Measurements from ENCODE around the gene WDFY3.

WDFY3 gene

DNA sequence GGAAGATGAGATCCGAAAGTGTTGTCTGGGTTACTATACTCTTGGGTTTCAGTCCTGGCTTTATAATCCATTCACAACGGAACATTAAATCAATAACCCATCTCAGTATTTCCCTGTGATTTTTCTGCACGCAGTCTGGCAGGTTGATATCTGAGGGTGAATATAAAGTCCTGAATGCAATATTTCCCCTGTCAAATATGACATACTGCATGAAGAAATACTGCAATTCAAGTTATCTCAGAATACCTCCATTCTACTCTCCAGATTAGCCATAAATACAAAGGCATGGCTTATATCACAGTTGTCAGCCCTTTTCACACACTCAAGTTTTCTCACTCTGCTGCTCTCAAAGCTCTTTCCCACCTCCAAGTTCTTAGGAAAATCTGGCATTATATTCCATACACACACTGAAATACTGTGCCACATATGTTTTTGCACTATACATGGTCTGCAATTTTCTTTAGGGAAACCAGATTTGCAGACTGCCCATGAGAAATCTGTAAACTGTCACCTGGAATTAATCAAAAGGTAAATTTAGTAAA lies 64.7 kb downstream of the WDFY3 start:
- no peak for DNase-seq (ENCODE audit: low read depth in 2 of 2)
- TF ChIP-seq, protein P1, sequence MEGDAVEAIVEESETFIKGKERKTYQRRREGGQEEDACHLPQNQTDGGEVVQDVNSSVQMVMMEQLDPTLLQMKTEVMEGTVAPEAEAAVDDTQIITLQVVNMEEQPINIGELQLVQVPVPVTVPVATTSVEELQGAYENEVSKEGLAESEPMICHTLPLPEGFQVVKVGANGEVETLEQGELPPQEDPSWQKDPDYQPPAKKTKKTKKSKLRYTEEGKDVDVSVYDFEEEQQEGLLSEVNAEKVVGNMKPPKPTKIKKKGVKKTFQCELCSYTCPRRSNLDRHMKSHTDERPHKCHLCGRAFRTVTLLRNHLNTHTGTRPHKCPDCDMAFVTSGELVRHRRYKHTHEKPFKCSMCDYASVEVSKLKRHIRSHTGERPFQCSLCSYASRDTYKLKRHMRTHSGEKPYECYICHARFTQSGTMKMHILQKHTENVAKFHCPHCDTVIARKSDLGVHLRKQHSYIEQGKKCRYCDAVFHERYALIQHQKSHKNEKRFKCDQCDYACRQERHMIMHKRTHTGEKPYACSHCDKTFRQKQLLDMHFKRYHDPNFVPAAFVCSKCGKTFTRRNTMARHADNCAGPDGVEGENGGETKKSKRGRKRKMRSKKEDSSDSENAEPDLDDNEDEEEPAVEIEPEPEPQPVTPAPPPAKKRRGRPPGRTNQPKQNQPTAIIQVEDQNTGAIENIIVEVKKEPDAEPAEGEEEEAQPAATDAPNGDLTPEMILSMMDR (IDR thresholded peaks at IDR 0.05; ENCODE audit: low read depth, low read length), result no peak
- no peak overlapping the region for H3K4me3 ChIP-seq (replicated peaks in 1 of 2; ENCODE audit: low read depth in 2 of 2, low read length in 2 of 2)

DNA sequence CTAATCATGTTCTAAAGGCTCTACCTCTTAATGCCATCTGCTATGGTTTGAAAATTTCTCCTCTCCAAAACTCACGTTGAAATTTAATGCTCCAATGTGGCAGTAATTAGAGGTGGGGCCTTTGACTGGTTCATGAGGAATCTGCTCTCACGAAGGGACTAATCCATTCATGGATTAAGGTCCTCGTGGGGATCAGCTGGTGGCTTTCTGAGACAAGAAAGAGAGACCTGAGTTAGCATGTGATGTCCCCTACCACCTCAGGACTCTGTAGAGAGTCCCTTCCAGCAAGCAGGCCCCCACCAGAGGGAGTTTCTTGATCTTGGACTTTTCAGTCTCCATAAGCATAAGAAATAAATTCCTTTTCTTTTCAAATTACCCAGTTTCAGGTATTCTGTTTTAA lies 65.3 kb downstream of the WDFY3 start:
- no peak overlapping the region for H3K4me3 ChIP-seq (replicated peaks in 1 of 2; ENCODE audit: low read depth in 2 of 2, low read length in 2 of 2)
- no peak for DNase-seq (ENCODE audit: low read depth in 2 of 2)
- TF ChIP-seq, protein P1 (IDR thresholded peaks at IDR 0.05; ENCODE audit: low read depth, low read length), result no peak

DNA sequence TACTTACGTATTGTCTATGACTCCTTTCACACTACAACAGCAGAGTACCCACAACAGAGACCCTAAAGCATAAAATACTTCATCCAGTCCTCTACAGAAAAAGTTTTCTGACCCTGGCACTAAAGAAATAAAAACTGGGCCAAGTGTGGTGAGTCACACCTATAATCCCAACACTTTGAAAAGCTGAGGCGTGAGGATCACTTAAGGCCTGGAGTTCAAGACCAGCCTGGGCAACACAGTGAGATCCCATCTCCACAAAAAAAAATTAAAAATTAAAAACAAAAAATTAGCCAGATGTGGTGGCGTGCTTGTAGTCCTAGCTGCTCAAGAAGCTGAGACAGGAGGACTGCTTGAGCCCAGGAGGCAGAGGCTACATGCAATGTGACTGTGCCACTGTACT lies 66.9 kb downstream of the WDFY3 start:
- DNase-seq (ENCODE audit: low read depth in 2 of 2), result no peak
- no peak overlapping the region for H3K4me3 ChIP-seq (replicated peaks in 1 of 2; ENCODE audit: low read depth in 2 of 2, low read length in 2 of 2)
- TF ChIP-seq, protein P1 (IDR thresholded peaks at IDR 0.05; ENCODE audit: low read depth, low read length), result no peak

DNA sequence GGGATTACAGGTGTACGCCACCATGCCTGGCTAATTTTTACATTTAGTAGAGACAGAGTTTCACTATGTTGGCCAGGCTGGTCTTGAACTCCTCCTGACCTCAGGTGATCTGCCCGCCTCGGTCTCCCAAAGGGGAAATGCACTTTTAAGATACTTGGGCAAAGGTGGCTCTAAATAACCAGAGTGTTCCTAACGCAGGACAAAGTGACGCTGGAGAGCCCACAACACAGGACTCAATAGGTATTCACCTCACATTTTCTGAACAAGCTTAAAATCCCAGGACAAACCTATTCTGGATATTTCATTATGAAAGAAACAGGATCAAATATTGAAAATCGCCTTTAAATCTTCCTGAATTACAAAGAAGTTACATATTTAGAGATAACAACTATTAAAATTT lies 69.0 kb downstream of the WDFY3 start:
- TF ChIP-seq, protein P1 (IDR thresholded peaks at IDR 0.05; ENCODE audit: low read depth, low read length), result no peak
- H3K4me3 ChIP-seq (replicated peaks in 1 of 2; ENCODE audit: low read depth in 2 of 2, low read length in 2 of 2), result no peak overlapping the region
- DNase-seq (ENCODE audit: low read depth in 2 of 2), result no peak

DNA sequence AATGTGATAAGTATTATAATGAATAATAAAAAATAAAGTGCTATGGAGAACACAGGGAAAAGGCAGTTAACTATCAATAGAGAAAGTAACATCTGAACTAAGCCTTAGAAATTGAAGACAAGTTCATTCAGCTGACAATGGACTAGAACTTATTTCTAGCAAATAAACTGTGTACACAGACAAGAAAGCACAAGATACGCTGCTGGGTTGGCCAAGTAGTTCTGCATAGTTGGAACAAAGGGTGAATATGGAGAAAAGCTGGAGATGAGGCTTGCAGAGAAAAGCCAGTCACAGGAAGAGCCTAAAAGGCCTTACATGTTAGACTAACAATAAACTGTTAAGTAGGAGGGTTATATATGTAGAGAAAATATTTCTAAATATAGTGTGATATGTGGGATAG lies 71.2 kb downstream of the WDFY3 start:
- TF ChIP-seq, protein P1 (IDR thresholded peaks at IDR 0.05; ENCODE audit: low read depth, low read length), result no peak
- H3K4me3 ChIP-seq (replicated peaks in 1 of 2; ENCODE audit: low read depth in 2 of 2, low read length in 2 of 2), result no peak overlapping the region
- no peak for DNase-seq (ENCODE audit: low read depth in 2 of 2)

DNA sequence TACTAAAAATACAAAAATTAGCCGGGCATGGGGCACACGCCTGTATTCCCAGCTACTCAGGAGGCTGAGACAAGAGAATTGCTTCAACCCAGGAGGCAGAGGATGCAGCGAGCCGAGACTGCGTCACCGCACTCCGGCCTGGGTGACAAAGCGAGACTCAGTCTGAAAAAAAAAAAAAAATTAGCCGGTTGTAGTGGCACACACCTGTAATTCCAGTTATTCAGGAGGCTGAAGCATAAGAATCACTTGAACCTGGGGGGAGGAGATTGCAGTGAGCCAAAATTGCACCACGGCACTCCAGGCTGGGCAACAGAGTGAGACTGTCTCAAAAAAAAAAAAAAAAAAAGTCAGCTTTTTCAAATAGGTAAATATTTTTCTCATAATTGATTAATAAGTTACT lies 71.9 kb downstream of the WDFY3 start:
- TF ChIP-seq, protein P1 (IDR thresholded peaks at IDR 0.05; ENCODE audit: low read depth, low read length), result no peak
- DNase-seq (ENCODE audit: low read depth in 2 of 2), result no peak
- H3K4me3 ChIP-seq (replicated peaks in 1 of 2; ENCODE audit: low read depth in 2 of 2, low read length in 2 of 2), result no peak overlapping the region

DNA sequence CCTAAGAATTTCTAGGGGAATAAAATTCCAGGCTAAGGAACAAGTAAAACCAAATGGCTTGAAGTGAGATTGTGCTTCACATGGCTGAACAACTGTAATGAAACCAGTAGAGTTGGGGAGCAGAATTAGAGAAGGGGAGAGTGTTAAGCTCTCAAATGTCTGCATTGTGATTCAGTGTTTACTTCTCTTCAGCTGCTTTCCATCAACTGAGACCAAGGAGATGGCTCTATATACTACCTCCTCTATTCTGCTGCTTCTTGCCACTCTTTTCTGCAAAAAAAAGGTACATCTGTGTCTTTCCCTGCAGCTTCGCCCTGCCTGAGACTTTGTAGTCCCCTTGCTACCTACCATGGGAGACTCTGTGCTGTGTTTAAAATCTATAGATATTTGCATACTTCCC lies 73.5 kb downstream of the WDFY3 start:
- H3K4me3 ChIP-seq (replicated peaks in 1 of 2; ENCODE audit: low read depth in 2 of 2, low read length in 2 of 2), result no peak overlapping the region
- no peak for DNase-seq (ENCODE audit: low read depth in 2 of 2)
- TF ChIP-seq, protein P1 (IDR thresholded peaks at IDR 0.05; ENCODE audit: low read depth, low read length), result no peak

Data from cardiac fibroblast (primary cell).